ENCODE results near the gene KDM4C.

KDM4C gene

GRCh38 chr9:6978591-6978990, 220.8 kb downstream of the KDM4C start:
- no peak for TF ChIP-seq CTCF (IDR thresholded peaks at IDR 0.05; ENCODE audit: borderline replicate concordance, insufficient read depth, low read depth, low read length)
- no peak overlapping the region for H3K4me3 ChIP-seq (ENCODE audit: low read depth, low read length)

GRCh38 chr9:6984941-6985578, 227.3 kb downstream of the KDM4C start:
- TF ChIP-seq CTCF (IDR thresholded peaks at IDR 0.05; ENCODE audit: borderline replicate concordance, insufficient read depth, low read depth, low read length) = no peak

GRCh38 chr9:6986141-6986815, 228.5 kb downstream of the KDM4C start:
- no peak overlapping the region for H3K4me3 ChIP-seq (ENCODE audit: low read depth, low read length)
- TF ChIP-seq CTCF (IDR thresholded peaks at IDR 0.05; ENCODE audit: borderline replicate concordance, insufficient read depth, low read depth, low read length) = no peak

More at GRCh38 chr9:6984941-6985578, 227.3 kb downstream of the KDM4C start:
- no peak overlapping the region for H3K4me3 ChIP-seq (ENCODE audit: low read depth, low read length)

GRCh38 chr9:6987381-6987780, 229.6 kb downstream of the KDM4C start:
- TF ChIP-seq CTCF (IDR thresholded peaks at IDR 0.05; ENCODE audit: borderline replicate concordance, insufficient read depth, low read depth, low read length) = no peak
- H3K4me3 ChIP-seq (ENCODE audit: low read depth, low read length) = no peak overlapping the region

GRCh38 chr9:6991418-6991817, 233.6 kb downstream of the KDM4C start:
- no peak overlapping the region for H3K4me3 ChIP-seq (ENCODE audit: low read depth, low read length)
- no peak for TF ChIP-seq CTCF (IDR thresholded peaks at IDR 0.05; ENCODE audit: borderline replicate concordance, insufficient read depth, low read depth, low read length)

- no peak for TF ChIP-seq CTCF (IDR thresholded peaks at IDR 0.05; ENCODE audit: borderline replicate concordance, insufficient read depth, low read depth, low read length)
- no peak overlapping the region for H3K4me3 ChIP-seq (ENCODE audit: low read depth, low read length)
Observed at GRCh38 chr9:6996061-6996854, 238.5 kb downstream of the KDM4C start.
